Activated effector memory CD4-positive, alpha-beta T cell treated with Interleukin-2 at 50 U/mL for 16 hours (primary cell): Measurements from ENCODE around the gene MRPL42.
"Not testable (repeated sequence)": the region's sequence is repeated elsewhere in the genome, so short reads cannot be mapped to it uniquely, and the experiment has no call there.

Experiments used
- DNase-seq: peaks from one replicate; pipeline ENCODE4 v3.0.0-alpha.2; 2020

Gene MRPL42

DNA sequence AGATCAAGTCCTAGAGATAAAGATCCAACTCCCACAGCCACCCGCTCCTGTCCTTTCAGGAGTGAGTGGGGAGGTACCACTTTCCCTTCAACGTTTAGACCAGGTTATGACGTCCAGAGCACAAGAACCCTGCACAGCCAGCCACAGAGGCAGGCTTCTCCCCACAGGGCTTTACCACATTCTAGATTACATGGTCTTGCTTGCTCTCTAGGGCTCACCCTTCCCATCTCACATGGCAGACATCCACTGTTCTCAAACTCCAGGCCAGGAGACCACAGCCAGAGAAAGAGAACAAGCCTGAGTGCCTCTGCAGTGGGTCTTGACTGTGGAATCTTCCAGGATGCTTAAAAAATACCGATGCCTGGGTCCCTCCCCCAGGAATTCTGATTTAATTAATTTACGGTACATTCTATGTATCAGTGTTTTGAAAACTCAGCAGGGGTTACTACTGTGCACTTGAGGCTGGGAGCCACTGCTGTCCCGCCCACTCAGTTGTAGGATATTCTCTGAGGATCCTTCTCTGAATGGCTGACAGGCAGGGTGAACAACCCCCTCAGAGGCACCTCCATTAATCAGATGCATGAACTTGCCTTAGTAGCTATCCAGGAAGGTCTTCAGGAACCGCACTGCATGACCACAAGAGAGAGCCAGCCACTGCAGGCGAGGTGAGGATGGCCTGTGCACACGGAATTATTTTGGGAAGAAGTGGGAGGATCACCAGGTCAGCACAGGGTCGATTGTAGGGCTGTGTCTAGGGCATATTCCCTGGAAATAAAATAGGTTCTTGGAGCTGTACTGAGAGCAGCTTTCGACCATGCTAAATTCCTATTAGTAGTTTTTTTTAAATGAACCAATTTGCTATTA is 83.7 kb downstream of the MRPL42 start:
- no peak for DNase-seq

DNA sequence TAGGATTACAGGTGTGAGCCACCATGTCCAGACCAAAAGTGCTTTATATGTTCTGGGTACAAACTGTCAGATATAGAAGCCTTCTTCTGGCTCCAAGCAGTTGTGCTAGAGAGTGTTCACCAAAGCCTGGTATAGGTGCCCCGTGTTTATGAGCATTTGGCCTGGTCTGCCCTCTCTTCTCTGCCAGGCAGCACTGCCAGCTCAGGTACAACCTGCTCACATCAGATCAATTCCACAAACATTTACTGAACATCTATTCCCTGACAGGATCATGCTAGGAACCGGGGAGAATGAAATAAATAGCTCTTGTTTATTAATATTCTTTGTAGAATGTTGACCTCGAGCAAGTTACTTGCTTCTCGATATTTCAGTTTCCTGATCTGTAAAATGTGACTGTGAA is 85.1 kb downstream of the MRPL42 start:
- no peak for DNase-seq

DNA sequence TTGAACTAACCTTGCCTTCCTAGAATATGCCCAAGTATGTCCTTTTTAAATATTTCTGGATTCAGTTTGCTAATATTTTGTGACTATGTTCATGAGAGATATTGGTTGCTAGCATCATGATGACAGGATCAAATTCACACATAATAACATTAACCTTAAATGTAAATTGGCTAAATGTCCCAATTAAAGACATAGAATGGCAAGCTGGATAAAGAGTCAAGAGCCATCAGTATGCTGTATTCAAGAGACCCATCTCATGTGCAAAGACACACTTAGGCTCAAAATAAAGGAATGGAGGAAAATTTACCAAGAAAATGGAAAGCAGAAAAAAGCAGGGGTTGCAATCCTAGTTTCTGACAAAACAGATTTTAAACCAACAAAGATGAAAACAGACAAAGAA is 90.6 kb downstream of the MRPL42 start:
- DNase-seq: not testable (repeated sequence)

DNA sequence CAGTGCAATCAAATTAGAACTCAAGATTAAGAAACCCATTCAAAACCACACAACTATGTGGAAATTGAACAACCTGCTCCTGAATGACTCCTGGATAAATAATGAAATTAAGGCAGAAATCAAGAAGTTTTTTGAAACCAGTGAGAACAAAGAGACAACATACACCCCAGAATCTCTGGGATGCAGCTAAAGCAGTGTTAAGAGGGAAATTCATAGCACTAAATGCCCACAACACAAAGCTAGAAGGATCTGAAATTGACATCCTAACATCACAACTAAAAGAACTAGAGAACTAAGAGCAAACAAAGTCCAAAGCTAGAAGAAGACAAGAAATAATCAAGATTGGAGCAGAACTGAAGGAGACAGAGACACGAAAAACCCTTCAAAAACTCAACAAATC is 91.4 kb downstream of the MRPL42 start:
- not testable (repeated sequence) for DNase-seq

DNA sequence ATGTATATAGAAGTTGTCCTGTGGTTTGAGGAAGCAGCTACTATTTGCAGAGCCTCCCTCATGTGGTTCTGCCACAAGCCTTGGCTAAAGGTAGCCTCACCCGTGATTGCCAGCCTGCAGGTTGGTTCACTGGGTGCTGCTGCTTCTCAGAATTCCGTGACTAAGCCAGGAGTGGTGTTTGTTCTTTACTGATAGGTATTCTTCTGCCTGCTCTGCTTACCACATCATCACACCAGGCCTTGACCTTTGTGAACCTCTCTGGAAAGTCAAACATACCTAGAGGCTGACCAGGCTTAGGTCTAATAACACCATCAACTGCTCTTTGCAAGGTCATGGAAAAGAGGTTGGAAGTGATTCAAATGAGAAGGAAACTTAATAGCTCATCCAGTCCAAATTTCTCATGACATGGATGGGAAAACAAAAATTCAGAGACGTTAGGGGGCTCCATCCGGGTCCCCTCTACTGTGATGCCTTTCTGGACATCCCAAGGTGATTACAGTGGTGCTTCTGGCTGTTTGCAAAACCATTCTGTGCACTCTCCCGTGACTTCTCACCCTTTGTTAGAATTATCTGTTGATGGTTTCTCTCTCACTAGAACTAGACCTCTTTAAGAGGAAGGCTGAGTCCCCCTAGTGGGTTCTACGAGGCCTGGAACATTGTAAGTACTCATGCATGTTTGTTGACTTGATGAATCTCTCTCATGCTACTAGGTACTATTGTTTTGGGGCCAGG is 96.7 kb downstream of the MRPL42 start:
- DNase-seq: no peak

DNA sequence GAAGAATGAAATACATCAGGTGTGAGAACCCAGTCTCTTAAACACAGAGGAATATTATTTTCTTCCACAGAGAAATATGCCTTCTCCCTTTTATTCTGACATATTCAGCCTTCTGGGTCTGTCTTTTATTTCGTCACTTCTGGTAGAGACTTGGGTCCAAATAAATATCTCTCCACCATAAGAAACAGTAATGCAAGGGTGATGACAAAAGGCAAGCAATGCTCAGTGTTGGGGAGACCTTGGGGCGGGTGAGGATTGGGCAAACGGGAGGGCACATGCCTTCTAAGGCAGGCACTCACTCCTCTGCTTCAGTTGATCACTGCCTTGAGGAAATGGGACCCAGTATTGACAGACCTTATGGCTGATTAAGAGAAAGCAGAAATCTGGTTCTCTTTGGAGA is 98.4 kb downstream of the MRPL42 start:
- no peak for DNase-seq
